GM12865 (cell line): ENCODE measurements around the gene MARCHF4.
"Not testable (repeated sequence)": the region's sequence is repeated elsewhere in the genome, so short reads cannot be mapped to it uniquely, and the experiment has no call there.

ENCODE experiments used
- DNase-seq: peaks from one replicate; pipeline ENCODE4 v3.0.0; 2010; ENCODE audit warnings: low read depth
- H3K4me3 ChIP-seq: 2 replicates; pipeline ENCODE4 v1.5.1; 2011; ENCODE audit warnings: mild to moderate bottlenecking, low read depth, low read length, control low read depth
- TF ChIP-seq, protein P1 (sequence below): IDR thresholded peaks from 2 replicates; pipeline ENCODE4 v1.5.1; 2011; ENCODE audit warnings: low read length, control low read depth, low read depth, inconsistent platforms; ENCODE audit not compliant: insufficient read depth; ENCODE audit errors: missing control alignments

The MARCHF4 gene

GRCh38 chr2:216391401-216391800 is 19.1 kb upstream of the MARCHF4 start:
- TF ChIP-seq, protein P1, sequence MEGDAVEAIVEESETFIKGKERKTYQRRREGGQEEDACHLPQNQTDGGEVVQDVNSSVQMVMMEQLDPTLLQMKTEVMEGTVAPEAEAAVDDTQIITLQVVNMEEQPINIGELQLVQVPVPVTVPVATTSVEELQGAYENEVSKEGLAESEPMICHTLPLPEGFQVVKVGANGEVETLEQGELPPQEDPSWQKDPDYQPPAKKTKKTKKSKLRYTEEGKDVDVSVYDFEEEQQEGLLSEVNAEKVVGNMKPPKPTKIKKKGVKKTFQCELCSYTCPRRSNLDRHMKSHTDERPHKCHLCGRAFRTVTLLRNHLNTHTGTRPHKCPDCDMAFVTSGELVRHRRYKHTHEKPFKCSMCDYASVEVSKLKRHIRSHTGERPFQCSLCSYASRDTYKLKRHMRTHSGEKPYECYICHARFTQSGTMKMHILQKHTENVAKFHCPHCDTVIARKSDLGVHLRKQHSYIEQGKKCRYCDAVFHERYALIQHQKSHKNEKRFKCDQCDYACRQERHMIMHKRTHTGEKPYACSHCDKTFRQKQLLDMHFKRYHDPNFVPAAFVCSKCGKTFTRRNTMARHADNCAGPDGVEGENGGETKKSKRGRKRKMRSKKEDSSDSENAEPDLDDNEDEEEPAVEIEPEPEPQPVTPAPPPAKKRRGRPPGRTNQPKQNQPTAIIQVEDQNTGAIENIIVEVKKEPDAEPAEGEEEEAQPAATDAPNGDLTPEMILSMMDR: no peak
- H3K4me3 ChIP-seq: no peak overlapping the region
- no peak for DNase-seq

DNA sequence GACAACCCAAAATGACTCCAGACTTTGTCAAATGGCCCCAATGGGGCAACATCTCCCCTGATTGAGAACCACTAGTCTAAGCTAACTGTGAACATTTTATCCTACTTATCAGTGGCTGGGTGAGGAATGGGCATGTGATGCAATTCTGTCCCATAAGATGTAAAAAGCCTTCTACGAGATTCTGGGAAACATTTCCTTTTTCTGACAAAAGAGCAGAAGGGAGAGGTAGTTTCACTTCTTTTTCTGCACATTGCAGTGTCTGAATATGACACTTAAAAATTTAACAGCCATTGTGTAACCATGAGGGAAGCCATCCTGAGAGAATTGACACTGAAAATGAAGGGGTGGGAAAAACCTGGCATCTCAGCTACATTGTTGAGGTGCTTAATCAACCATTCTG is 17.3 kb upstream of the MARCHF4 start:
- DNase-seq: no peak
- TF ChIP-seq, protein P1: no peak
- no peak overlapping the region for H3K4me3 ChIP-seq

DNA sequence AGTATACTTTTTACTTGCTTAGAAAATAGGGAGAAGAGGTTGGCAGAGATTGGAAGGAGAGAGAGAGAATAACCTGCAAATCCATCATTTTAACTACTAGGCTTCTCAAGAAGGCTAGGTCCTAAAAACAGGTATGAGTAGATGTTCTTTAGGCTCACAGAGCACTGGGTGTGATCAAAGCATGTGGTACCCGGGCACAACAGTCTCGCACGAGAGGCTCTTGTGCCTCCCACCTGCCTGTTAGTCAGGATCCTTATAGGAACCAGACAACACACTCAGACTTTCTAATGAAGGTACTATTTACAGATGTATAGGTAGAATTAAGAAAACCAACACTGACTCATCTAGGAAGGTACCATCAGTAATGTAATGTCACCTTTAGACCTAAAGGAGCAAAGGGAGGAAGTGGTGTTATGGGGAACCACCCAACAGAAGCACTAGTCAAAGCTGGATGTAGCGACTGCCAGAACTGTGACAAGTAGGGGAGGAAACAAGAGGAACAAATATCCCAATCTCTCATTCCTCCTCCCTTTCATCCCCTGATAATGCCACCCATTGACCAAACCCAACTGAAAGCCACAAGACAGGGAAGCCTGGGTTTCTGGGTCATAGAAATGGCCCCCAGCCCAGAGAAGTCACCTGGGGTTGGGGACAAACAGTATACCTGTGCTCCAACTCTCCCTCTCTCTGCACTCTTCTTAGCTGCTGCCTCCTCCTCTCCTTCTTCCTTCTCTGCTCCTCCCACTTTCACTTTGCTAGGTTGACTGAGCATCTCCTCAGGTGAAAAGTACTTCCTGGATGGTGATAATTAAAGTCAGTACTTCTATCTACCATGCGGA is 16.0 kb upstream of the MARCHF4 start:
- peak; percentile 37 for DNase-seq
- TF ChIP-seq, protein P1: no peak
- no peak overlapping the region for H3K4me3 ChIP-seq

DNA sequence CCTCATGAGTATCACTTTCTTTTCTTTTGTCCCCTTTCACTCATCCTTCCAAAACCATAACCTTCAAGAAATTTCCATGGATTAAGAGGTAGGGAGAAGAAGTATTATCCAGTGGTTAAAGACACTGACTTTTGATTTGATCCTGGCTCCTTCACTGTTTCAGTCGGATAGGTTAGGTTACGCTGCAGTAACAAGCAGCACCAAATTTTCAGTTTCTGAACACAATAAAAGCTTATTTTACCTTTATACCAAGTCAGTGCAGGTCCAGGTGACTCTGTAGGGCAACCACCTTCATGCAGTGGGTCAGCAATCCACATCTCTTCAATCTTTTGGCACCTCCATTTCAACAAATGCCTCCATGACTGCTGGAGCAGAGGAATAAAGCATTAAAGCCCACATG is 15.0 kb upstream of the MARCHF4 start:
- TF ChIP-seq, protein P1: no peak
- no peak for DNase-seq
- no peak overlapping the region for H3K4me3 ChIP-seq

- no peak overlapping the region for H3K4me3 ChIP-seq
- DNase-seq: no peak
- TF ChIP-seq, protein P1: no peak
Measured at GRCh38 chr2:216385478-216385877, 13.2 kb upstream of the MARCHF4 start.

DNA sequence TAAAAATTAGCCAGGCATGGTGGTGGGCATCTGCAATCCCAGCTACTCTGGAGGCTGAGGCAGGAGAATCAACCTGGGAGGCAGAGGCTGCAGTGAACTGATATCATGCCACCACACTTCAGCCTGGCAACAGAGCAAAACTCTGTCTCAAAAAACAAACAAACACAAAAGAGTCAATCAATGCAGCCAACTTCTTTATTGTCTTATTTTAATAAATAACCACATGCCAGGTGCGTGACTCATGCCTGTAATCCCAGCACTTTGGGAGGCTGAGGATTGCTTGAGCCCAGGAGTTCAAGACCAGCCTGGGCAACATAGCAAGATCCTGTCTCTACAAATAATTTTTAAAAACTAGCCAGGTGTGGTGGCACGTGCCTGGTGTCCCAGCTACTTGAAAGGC is 12.1 kb upstream of the MARCHF4 start:
- not testable (repeated sequence) for H3K4me3 ChIP-seq, DNase-seq

DNA sequence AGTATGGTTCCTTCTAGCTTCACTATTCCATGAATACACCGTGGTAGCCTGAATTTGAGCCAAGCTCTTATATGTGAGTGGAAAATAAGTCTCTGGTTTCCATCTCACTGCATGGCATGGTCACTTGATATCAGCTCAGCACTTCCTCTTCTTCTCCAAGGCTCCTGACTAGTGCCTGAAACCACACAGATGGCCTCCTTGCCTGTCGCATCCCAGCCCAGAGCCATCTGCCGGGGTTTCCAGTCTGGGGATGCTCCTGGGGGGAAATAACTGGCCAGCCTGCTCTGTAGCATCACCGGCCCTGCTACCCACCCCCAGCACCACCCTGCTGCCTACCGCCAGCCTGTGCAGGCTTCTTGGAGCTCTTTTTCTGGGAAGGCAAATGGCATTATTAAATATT is 7.7 kb upstream of the MARCHF4 start:
- DNase-seq: no peak
- no peak overlapping the region for H3K4me3 ChIP-seq
- TF ChIP-seq, protein P1: no peak
